22Rv1 (cell line): ENCODE measurements around the gene NECAB2.

ENCODE experiments used
- H3K27ac ChIP-seq: fragments of 450-650 bp; 2 replicates; pipeline ENCODE4 v1.5.1; 2017
- CTCF ChIP-seq: fragments of 450-650 bp; IDR thresholded peaks from 2 replicates; pipeline ENCODE4 v1.5.1; 2017; ENCODE audit warnings: mild to moderate bottlenecking
- ZFX ChIP-seq: fragments of 450-650 bp; IDR thresholded peaks from 2 replicates; pipeline ENCODE4 v1.6.1; 2017; ENCODE audit warnings: antibody characterized with exemption, borderline replicate concordance

NECAB2 gene

GRCh38 chr16:83977056-83977815 is 9.2 kb downstream of the NECAB2 start:
- TF ChIP-seq ZFX (no peak), CTCF (no peak)

GRCh38 chr16:83978401-83978904 is 10.4 kb downstream of the NECAB2 start:
- TF ChIP-seq ZFX (no peak), CTCF (no peak)
- no peak overlapping the region for H3K27ac ChIP-seq

More at GRCh38 chr16:83977056-83977815, 9.2 kb downstream of the NECAB2 start:
- H3K27ac ChIP-seq = no peak overlapping the region

- TF ChIP-seq ZFX (no peak), CTCF (no peak)
- no peak overlapping the region for H3K27ac ChIP-seq
Observed at GRCh38 chr16:83979441-83979840, 11.4 kb downstream of the NECAB2 start.

- TF ChIP-seq CTCF = no peak
- no peak for TF ChIP-seq ZFX
- no peak overlapping the region for H3K27ac ChIP-seq
Observed at GRCh38 chr16:83980794-83981193, 12.8 kb downstream of the NECAB2 start.

GRCh38 chr16:83981799-83982198 is 13.8 kb downstream of the NECAB2 start:
- no peak overlapping the region for H3K27ac ChIP-seq
- TF ChIP-seq CTCF (no peak), ZFX (no peak)

GRCh38 chr16:83983491-83983890 is 15.4 kb downstream of the NECAB2 start:
- no peak overlapping the region for H3K27ac ChIP-seq
- TF ChIP-seq ZFX (no peak), CTCF (no peak)

GRCh38 chr16:83989300-83989699 is 21.3 kb downstream of the NECAB2 start:
- TF ChIP-seq ZFX (no peak), CTCF (no peak)
- no peak overlapping the region for H3K27ac ChIP-seq
